GM23248 (cell line): ENCODE data around the gene LYAR.

Source experiments
- EZH2 ChIP-seq: fragments of 200-600 bp; sonication (generic); IDR thresholded peaks from 2 replicates; pipeline ENCODE4 v1.6.1; 2018; ENCODE audit warnings: antibody characterized with exemption, mild to moderate bottlenecking; ENCODE audit not compliant: insufficient read depth, poor library complexity, severe bottlenecking
- EZH2phosphoT487 ChIP-seq: fragments of 200-600 bp; sonication (generic); IDR thresholded peaks from 2 replicates; pipeline ENCODE4 v1.6.1; 2018; ENCODE audit warnings: antibody characterized with exemption, moderate library complexity, mild to moderate bottlenecking, low read depth; ENCODE audit not compliant: insufficient read depth

DNA sequence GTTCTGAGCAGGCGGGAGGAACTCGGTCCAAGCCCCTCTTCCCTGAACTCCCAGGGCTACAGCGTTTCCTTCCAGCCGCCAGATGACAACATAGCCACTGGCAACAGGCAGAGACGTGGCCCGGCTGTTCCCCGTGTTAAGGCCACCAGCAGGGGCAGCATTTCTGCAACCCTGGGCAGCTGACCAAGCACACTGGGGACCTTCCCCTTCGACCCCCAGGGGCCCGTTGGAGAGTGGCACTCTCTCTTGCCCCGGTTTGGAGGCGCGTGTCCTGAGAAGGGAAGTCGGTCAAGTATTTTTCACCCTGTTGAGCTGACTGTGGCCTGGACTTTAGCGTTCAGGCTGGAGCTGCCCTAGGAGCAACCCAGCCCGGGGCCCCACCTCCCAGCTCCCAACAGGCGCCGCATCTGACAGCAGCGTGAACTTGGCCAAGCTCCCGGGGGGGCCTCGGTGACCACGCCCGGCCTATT lies 37.7 kb upstream of the LYAR start:
- TF ChIP-seq EZH2 (no peak), EZH2phosphoT487 (no peak)
